Cardiac muscle cell (in vitro differentiated cells and primary cell): ENCODE data around the gene TAF9. TPM values are rescaled to one million over a fixed set of nuclear protein-coding genes. Genes with fewer than 3 reads are reported as not detected.
"Not testable (repeated sequence)": the region's sequence is repeated elsewhere in the genome, so short reads cannot be mapped to it uniquely, and the experiment has no call there.

Source experiments
- DNase-seq, 2 donors: peaks; one replicate each; pipeline versions ENCODE4 v3.0.0 to v3.0.0-alpha.2; 2010 to 2017; ENCODE audit warnings: low read depth in 1 of 2, low spot score in 1 of 2
- H3K27ac ChIP-seq: fragments of 200-600 bp; sonication (generic); 2 replicates; pipeline ENCODE4 v1.5.1; 2016
- H3K27me3 ChIP-seq: fragments of 200-600 bp; sonication (generic); 2 replicates; pipeline ENCODE4 v1.6.0; 2016; ENCODE audit warnings: control low read depth
- H3K36me3 ChIP-seq: fragments of 200-600 bp; sonication (generic); 2 replicates; pipeline ENCODE4 v1.5.1; 2016; ENCODE audit warnings: control low read depth
- H3K4me1 ChIP-seq: fragments of 200-600 bp; sonication (generic); 2 replicates; pipeline ENCODE4 v1.8.1; 2017; ENCODE audit warnings: low read depth, mild to moderate bottlenecking, mixed run types
- H3K4me3 ChIP-seq: fragments of 200-600 bp; sonication (generic); 2 replicates; pipeline ENCODE4 v1.5.1; 2016; ENCODE audit warnings: mild to moderate bottlenecking
- H3K9me3 ChIP-seq: fragments of 200-600 bp; sonication (generic); 2 replicates; pipeline ENCODE4 v1.5.1; 2017; ENCODE audit warnings: low read depth, mild to moderate bottlenecking, control low read depth
- polyA plus RNA-seq: library from polyadenylated mRNA; unstranded; fragments of >200 nt; fragmentation: Nextera tagmentation; extraction: Ambion mirVana; gene quantifications from 2 replicates; pipeline ENCODE4 v1.2.1, GENCODE V29; 2016
- total RNA-seq: library from RNA; depleted of rRNA; stranded (reverse); fragments of >200 nt; gene quantifications from 2 replicates; pipeline ENCODE4 v1.2.3, GENCODE V29; 2016
- TF ChIP-seq, protein P1 (sequence below): IDR thresholded peaks from 2 replicates; pipeline ENCODE4 v1.5.1; 2012; ENCODE audit warnings: low read depth, mild to moderate bottlenecking, low read length

Gene TAF9
- total and polyA plus RNA-seq, 2 experiments from 2014 or later, result 80.4 to 110 TPM

GRCh38 chr5:69414885-69415583 is 45.7 kb upstream of the TAF9 start, which contains the start of gene MARVELD2:
Gene MARVELD2 (plus strand): TSS chr5:69415116. CDS start chr5:69419386, 4,270 bp downstream.
- H3K27ac ChIP-seq, result no peak within 1 kb of the TSS
- peak within 1 kb of the TSS; percentile 43 for H3K4me3 ChIP-seq
- TF ChIP-seq, protein P1, sequence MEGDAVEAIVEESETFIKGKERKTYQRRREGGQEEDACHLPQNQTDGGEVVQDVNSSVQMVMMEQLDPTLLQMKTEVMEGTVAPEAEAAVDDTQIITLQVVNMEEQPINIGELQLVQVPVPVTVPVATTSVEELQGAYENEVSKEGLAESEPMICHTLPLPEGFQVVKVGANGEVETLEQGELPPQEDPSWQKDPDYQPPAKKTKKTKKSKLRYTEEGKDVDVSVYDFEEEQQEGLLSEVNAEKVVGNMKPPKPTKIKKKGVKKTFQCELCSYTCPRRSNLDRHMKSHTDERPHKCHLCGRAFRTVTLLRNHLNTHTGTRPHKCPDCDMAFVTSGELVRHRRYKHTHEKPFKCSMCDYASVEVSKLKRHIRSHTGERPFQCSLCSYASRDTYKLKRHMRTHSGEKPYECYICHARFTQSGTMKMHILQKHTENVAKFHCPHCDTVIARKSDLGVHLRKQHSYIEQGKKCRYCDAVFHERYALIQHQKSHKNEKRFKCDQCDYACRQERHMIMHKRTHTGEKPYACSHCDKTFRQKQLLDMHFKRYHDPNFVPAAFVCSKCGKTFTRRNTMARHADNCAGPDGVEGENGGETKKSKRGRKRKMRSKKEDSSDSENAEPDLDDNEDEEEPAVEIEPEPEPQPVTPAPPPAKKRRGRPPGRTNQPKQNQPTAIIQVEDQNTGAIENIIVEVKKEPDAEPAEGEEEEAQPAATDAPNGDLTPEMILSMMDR, result peak; percentile 40
- H3K36me3 ChIP-seq, result peaks cover 8% of the 10 kb centered on the region
- peak; percentile 63 to 76 for DNase-seq
- no peaks in the 10 kb centered on the region for H3K9me3 ChIP-seq
- no peaks in the 10 kb centered on the region for H3K4me1 ChIP-seq
- peaks cover 17% of the 10 kb centered on the region for H3K27me3 ChIP-seq

- Histone ChIP-seq H3K4me1 (no peaks in the 10 kb centered on the region), H3K27me3 (no peaks in the 10 kb centered on the region), H3K27ac (no peak overlapping the region), H3K36me3 (peaks cover 35% of the 10 kb centered on the region), H3K9me3 (no peaks in the 10 kb centered on the region), H3K4me3 (no peak overlapping the region)
- DNase-seq, result no peak
- TF ChIP-seq, protein P1, result no peak
These were observed 35.5 kb upstream of the TAF9 start for GRCh38 chr5:69404659-69405330.

DNA sequence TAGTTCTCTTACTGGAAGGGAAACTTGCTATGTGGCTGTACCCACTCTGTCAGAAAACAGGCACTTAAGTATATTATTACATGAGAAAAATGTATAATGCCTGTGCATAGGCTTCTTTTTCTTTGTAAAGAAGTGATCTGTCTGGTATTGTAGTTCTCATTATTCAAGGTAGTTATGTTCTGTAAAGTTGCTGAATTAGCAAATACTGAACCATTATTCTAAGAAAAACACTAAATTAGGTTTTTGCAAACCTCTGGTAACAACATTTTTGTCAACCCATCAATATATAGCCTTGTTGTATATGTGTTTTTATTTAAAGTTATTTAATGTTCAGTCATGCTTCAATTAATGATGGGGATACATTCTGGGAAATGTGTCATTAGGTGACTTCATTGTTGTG is 9.1 kb upstream of the TAF9 start:
- TF ChIP-seq, protein P1, result no peak
- H3K27me3 ChIP-seq, result no peaks in the 10 kb centered on the region

DNA sequence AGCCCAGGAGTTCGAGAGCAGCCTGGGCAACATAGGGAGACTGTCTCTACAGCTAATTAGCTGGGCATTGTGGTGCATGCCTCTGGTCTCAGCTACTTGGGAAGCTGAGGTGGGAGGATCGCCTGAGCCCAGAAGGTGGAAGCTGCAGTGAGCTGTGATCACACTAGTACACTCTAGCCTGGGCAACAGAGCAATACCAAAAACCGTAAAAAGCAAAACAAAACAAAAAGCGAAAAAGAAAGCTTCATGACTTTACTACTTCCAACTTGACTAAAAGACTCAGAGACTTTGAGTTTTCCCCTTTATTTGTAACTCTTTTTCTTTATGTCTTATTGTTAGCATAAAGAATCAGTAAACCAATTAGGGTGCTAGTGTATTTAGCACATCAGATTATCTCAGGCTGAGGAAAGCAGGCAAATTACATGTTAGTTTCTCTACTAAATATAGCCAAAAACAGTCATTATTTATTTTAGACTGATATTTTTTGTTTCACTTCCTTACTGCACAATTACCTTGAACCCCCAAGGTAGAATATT is 5.7 kb upstream of the TAF9 start:
- H3K27me3 ChIP-seq, result no peaks in the 10 kb centered on the region
- no peaks in the 10 kb centered on the region for H3K9me3 ChIP-seq
- no peak for DNase-seq
- TF ChIP-seq, protein P1, result no peak
- H3K36me3 ChIP-seq, result peaks cover 27% of the 10 kb centered on the region
- H3K4me3 ChIP-seq, result no peak overlapping the region
- no peak overlapping the region for H3K27ac ChIP-seq
- peaks cover 14% of the 10 kb centered on the region for H3K4me1 ChIP-seq

More for the DNA sequence above, 9.1 kb upstream of the TAF9 start:
- Histone ChIP-seq H3K4me3 (no peak overlapping the region), H3K27ac (no peak overlapping the region), H3K4me1 (no peaks in the 10 kb centered on the region), H3K36me3 (peaks cover 48% of the 10 kb centered on the region), H3K9me3 (no peaks in the 10 kb centered on the region)
- DNase-seq, result no peak

GRCh38 chr5:69372394-69372793 is 3.1 kb upstream of the TAF9 start:
- H3K9me3 ChIP-seq, result no peaks in the 10 kb centered on the region
- H3K36me3 ChIP-seq, result peaks cover 18% of the 10 kb centered on the region
- H3K4me1 ChIP-seq, result peaks cover 21% of the 10 kb centered on the region
- TF ChIP-seq, protein P1, result no peak
- no peak overlapping the region for H3K4me3 ChIP-seq
- no peaks in the 10 kb centered on the region for H3K27me3 ChIP-seq
- H3K27ac ChIP-seq, result no peak overlapping the region
- no peak for DNase-seq

- H3K27ac ChIP-seq, H3K9me3 ChIP-seq, DNase-seq, H3K27me3 ChIP-seq: not testable (repeated sequence)
- peaks cover 21% of the 10 kb centered on the region for H3K4me1 ChIP-seq
- peak overlapping the region; percentile 83 for H3K4me3 ChIP-seq
- H3K36me3 ChIP-seq, result peaks cover 22% of the 10 kb centered on the region
These were observed 1.0 kb upstream of the TAF9 start for GRCh38 chr5:69370335-69370734.
